GM18519 (cell line): ENCODE measurements around the gene SKI.

ENCODE experiments used
- ATAC-seq: cut with Tn5 transposase; IDR thresholded peaks from one replicate; pipeline ENCODE4 v1.9.1; 2021; ENCODE audit warnings: mild to moderate bottlenecking, moderate library complexity; ENCODE audit not compliant: unreplicated experiment, low FRiP score

Gene SKI

DNA sequence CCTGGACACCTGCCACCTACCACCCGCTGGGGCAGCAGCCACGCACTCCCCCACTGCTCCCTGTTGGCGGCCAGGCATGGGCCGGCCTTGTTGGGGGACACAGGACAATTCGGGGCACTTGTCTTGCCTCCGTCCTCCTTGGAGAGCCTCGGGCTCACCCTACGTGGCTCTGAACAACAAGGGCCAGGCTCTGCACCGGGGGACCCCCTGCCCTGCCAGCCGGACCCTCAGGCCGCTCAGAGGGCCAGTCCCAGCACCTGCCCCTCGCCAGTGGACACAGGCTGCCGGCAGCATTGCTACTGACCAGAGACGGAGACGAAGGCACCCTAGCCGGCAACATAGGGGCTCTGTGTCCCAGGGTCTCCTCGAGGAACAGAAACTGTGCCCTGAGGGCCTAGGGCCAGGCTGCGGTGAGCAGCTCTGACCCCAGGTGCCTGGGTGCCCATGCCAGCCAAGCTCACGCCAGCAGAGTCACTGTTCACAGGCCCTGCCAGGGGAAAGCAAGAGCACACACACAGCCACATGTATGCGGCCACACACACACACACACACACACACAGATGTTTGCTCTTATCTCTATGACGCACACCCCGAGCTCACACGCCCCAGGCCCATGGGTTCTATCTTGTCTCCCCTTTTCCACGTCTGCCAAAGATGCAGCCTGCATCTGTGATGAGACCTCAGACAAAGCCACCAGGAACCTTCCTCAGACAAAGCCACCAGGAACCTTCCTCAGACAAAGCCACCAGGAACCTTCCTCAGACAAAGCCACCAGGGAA lies 117.4 kb downstream of the SKI start:
- no peak for ATAC-seq

DNA sequence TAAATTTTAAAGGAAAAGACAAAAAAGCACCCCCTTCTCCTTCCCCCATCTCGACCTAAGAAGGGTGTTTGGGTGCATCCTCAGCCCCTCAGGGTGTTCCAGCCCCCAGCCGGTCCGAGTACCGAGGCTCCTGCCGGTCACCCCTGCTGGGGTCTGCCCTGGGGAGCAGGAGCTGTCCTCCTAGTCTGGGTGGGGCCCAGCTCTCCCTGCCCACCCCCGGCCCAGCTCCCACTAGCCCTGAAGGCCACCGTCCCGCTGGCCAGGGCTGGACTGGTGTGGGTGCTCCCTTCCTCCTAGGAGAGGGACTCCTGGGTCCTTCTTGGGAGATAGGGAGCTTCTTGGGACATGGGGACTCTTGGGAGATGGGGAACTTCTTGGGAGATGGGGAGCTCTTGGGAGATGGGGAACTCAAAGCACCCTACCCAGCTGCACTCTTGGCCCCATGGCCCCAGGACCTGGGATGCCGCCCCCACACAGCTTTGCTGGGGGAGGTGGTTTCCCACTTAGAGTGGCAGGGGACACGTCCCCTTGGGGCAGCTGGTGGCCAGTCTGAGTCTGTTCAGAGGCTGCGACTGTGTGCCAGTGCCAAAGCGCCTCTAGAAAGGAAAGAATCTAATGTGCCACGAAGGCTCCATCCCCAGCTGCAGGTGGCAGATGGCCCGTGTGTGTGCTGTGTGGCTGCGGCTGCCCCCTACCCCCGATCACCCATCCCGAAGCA lies 118.7 kb downstream of the SKI start:
- ATAC-seq = no peak

- no peak for ATAC-seq
Measured at GRCh38 chr1:2347409-2347785, 119.3 kb downstream of the SKI start.

- ATAC-seq = no peak
Measured at GRCh38 chr1:2347896-2348295, 119.8 kb downstream of the SKI start.

- no peak for ATAC-seq
Measured at GRCh38 chr1:2348346-2349325, 120.5 kb downstream of the SKI start.

- no peak for ATAC-seq
Measured at GRCh38 chr1:2349806-2350205, 121.7 kb downstream of the SKI start.

DNA sequence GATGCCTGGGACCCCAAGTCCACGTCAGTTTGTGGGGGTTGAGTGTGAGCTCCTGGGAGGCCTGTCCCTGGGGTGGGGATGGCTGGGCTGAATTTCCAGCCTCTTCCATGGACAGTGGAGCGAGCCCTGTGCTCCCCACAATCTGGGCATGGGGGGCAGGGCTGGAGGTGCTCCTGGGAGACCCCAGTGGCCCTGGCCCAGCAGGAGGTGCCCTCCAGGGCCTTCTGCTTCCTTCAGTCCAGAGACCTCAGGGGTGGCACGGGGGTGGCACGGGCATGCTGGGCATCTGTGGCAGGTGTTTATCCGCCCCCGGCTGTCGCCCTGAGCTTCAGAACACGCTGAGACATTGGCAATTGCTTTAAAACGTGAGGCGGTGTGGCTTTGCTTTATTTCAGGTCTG lies 122.4 kb downstream of the SKI start:
- ATAC-seq = no peak

GRCh38 chr1:2350911-2351655 lies 123.0 kb downstream of the SKI start:
- no peak for ATAC-seq

DNA sequence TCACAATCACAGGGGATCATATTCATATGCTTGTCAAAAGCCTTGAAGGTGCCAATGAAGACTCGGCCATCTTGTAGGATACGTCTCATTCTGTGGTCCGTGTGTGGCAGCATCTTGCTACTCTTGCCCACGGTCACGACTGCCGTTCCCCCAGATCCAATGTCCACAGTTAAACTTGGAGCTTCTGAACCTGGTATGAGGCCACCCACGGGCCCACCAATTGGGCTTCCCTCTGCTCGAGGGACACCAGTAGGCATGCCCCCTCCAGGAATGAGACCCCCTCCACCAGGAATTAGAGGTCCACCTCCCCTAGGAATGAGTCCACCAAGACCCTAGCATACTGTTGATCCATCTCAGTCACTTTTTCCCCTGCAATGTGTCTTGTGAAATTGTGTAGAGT lies 123.6 kb downstream of the SKI start:
- ATAC-seq = no peak

DNA sequence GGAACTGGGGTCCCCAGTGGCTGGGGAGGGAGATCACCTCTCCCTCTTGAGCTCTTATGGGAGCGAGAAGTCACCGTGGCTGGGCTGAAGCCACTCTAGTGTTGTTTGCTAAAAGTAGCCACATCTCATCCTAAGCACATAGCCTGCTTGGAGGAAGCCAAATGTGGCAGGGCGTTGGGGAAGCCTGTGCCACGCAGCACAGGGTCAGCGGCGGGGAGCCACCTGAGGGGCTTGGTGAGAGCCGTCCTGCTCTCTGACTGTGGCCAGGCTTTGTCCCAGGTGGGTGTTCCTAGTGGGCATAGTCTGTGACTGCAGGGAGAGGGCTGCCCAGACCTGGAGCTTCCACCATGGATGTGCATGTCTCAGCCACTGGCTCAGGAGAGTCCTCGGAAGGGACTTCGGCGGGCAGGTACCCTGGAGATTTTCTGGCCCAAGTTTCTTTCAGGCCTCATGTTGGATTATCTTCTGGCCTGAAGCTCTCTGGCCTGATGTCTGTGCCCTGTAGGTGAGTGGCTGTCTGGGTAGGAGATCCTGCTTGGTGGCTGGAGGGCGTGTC lies 124.3 kb downstream of the SKI start:
- no peak for ATAC-seq

GRCh38 chr1:2352897-2353550 lies 124.9 kb downstream of the SKI start:
- ATAC-seq = no peak

DNA sequence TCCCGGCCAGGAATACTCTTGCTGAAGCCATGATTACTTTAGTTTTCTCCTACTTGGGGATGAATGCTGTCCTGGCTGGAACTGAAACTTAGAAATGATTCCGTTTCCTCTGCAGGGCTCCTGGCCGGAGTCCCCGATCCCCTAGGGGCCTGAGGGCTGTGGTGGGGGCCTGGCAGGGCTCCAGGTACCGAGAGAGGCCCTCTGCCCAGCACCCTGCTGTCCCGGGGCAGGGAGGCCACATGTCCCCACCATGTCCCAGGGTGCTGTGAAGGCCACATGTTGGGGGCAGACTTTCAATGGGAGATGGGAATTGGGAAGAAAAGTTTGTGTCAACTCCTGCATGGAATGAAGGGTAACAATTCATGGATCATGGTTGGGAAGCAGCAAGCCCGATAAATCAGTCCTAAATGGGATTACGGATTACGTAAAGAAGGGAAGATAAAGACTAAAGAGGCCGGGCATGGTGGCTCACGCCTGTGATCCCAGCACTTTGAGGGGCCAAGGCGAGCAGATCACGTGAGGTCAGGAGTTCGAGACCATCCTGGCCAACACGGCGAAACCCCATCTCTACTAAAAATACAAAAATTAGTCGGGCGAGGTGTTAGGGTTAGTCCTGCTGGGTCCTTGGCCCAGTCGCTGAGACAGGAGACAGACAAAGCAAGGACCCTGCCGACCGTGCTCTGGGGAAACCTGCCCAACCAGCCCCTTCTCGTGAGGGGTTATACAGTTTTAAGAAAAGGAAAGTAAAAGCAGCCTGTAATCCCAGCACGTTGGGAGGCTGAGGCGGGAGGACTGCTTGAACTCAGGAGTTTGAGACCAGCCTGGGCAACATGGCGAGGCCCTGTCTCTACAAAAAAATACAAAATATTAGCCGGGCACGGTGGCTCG lies 125.7 kb downstream of the SKI start:
- no peak for ATAC-seq

GRCh38 chr1:2354511-2355372 lies 126.6 kb downstream of the SKI start:
- no peak for ATAC-seq

- no peak for ATAC-seq
Measured at GRCh38 chr1:2355373-2356261, 127.5 kb downstream of the SKI start.

- no peak for ATAC-seq
Measured at GRCh38 chr1:2356401-2356800, 128.3 kb downstream of the SKI start.
